Fibroblast of skin of left biceps (primary cell): ENCODE measurements around the gene RPS19BP1.

ENCODE experiments used
- DNase-seq, 2 experiments: peaks; one replicate each; pipeline ENCODE4 v3.0.0-alpha.2; 2013; ENCODE audit warnings: low read depth in 2 of 2

The RPS19BP1 gene

GRCh38 chr22:39490135-39490798 is 42.3 kb downstream of the RPS19BP1 start:
- DNase-seq = peak in 1 of 2 experiments; percentile 10

- no peak for DNase-seq
These were observed 43.2 kb downstream of the RPS19BP1 start for GRCh38 chr22:39489094-39490068.

GRCh38 chr22:39488563-39489083 is 43.9 kb downstream of the RPS19BP1 start:
- DNase-seq = no peak

- DNase-seq = no peak
These were observed 44.6 kb downstream of the RPS19BP1 start for GRCh38 chr22:39487826-39488520.

GRCh38 chr22:39486951-39487825 is 45.4 kb downstream of the RPS19BP1 start:
- no peak for DNase-seq

GRCh38 chr22:39482768-39483167 is 49.8 kb downstream of the RPS19BP1 start:
- DNase-seq = no peak

GRCh38 chr22:39481595-39481994 is 51.0 kb downstream of the RPS19BP1 start:
- no peak for DNase-seq

- no peak for DNase-seq
These were observed 51.5 kb downstream of the RPS19BP1 start for GRCh38 chr22:39481054-39481453.

GRCh38 chr22:39480557-39480956 is 52.0 kb downstream of the RPS19BP1 start:
- no peak for DNase-seq

- DNase-seq = no peak
These were observed 53.3 kb downstream of the RPS19BP1 start for GRCh38 chr22:39479254-39479653.
